ENCODE measurements around the gene MAML3. TPM values are rescaled to one million over a fixed set of nuclear protein-coding genes. Genes with fewer than 3 reads are reported as not detected.
A peak's percentile ranks its signal among the peaks of the same experiment; 100 is the strongest.

The MAML3 gene
- total RNA-seq, 1 donor from 2014 or later = 8.1 TPM

DNA sequence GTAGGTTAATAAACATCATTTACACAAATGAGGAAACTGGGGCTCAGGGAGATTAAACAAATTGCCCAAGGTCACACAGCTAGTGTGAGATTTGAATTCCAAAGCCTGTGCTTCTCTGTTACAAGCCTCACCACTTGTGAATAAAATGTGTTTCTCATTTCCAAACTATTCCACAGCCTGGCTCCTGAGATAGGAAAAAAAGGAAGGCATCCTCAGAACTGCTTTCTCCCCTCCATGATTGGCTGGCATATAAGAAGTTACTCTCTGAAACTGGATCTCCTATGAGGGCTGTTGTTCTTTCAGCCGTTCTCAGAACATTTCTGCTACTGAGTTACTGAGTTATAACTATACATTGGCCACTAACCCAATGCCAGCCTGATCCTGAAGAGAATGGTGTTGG lies 237.9 kb downstream of the MAML3 start:
- Histone ChIP-seq H3K4me3 (ENCODE audit: insufficient read depth, low read depth, low read length) (no peak overlapping the region), H3K27ac (ENCODE audit: low read depth, low read length) (no peak overlapping the region), H4K20me1 (ENCODE audit: insufficient read depth, low read length) (no peaks in the 10 kb centered on the region), H2AFZ (ENCODE audit: low read depth, low read length) (no peak overlapping the region), H3K27me3 (ENCODE audit: insufficient read depth, low read length) (no peaks in the 10 kb centered on the region), H3K36me3 (ENCODE audit: insufficient read depth, low read length) (no peaks in the 10 kb centered on the region), H3K4me1 (ENCODE audit: insufficient read depth, low read length) (peaks cover 25% of the 10 kb centered on the region), H3K9me3 (ENCODE audit: insufficient read depth, low read depth, low read length) (no peaks in the 10 kb centered on the region), H3K4me2 (ENCODE audit: low read length) (no peak overlapping the region), H3K79me2 (ENCODE audit: insufficient read depth, low read length) (no peaks in the 10 kb centered on the region), H3K9ac (ENCODE audit: low read length) (no peak overlapping the region)
- DNase-seq (ENCODE audit: low read depth) (peak; percentile 40), FAIRE-seq (no peak)
- Mint-ChIP-seq H3K4me3 (ENCODE audit: unreplicated experiment) (no peak overlapping the region), H3K4me1 (ENCODE audit: low read depth, unreplicated experiment) (peaks cover 45% of the 10 kb centered on the region), H3K27me3 (ENCODE audit: low read depth, unreplicated experiment) (no peaks in the 10 kb centered on the region), H3K27ac (ENCODE audit: unreplicated experiment) (no peak overlapping the region), H3K36me3 (ENCODE audit: low read depth, unreplicated experiment) (no peaks in the 10 kb centered on the region), H3K9me3 (ENCODE audit: unreplicated experiment) (no peaks in the 10 kb centered on the region)
- TF ChIP-seq CTCF (IDR thresholded peaks at IDR 0.05; ENCODE audit: insufficient read depth, low read depth, low read length) (no peak), EZH2 (IDR thresholded peaks at IDR 0.05; ENCODE audit: insufficient read depth, low read length) (no peak)

- Histone ChIP-seq H3K27ac (ENCODE audit: low read depth, low read length) (no peak overlapping the region), H3K9me3 (ENCODE audit: insufficient read depth, low read depth, low read length) (no peaks in the 10 kb centered on the region), H3K79me2 (ENCODE audit: insufficient read depth, low read length) (no peaks in the 10 kb centered on the region), H3K27me3 (ENCODE audit: insufficient read depth, low read length) (no peaks in the 10 kb centered on the region), H4K20me1 (ENCODE audit: insufficient read depth, low read length) (no peaks in the 10 kb centered on the region), H3K36me3 (ENCODE audit: insufficient read depth, low read length) (no peaks in the 10 kb centered on the region), H3K4me2 (ENCODE audit: low read length) (no peak overlapping the region), H3K4me1 (ENCODE audit: insufficient read depth, low read length) (peaks cover 22% of the 10 kb centered on the region), H3K4me3 (ENCODE audit: insufficient read depth, low read depth, low read length) (no peak overlapping the region), H2AFZ (ENCODE audit: low read depth, low read length) (no peak overlapping the region), H3K9ac (ENCODE audit: low read length) (no peak overlapping the region)
- Mint-ChIP-seq H3K27ac (ENCODE audit: unreplicated experiment) (no peak overlapping the region), H3K9me3 (ENCODE audit: unreplicated experiment) (no peaks in the 10 kb centered on the region), H3K27me3 (ENCODE audit: low read depth, unreplicated experiment) (no peaks in the 10 kb centered on the region), H3K36me3 (ENCODE audit: low read depth, unreplicated experiment) (no peaks in the 10 kb centered on the region), H3K4me1 (ENCODE audit: low read depth, unreplicated experiment) (peaks cover 35% of the 10 kb centered on the region), H3K4me3 (ENCODE audit: unreplicated experiment) (no peak overlapping the region)
- no peak for FAIRE-seq
- TF ChIP-seq CTCF (IDR thresholded peaks at IDR 0.05; ENCODE audit: insufficient read depth, low read depth, low read length) = no peak
- no peak for TF ChIP-seq EZH2 (IDR thresholded peaks at IDR 0.05; ENCODE audit: insufficient read depth, low read length)
- DNase-seq (ENCODE audit: low read depth) = no peak
Measured at GRCh38 chr4:139915037-139915436, 238.9 kb downstream of the MAML3 start.

GRCh38 chr4:139913995-139914598 lies 239.9 kb downstream of the MAML3 start:
- Histone ChIP-seq H3K36me3 (ENCODE audit: insufficient read depth, low read length) (no peaks in the 10 kb centered on the region), H4K20me1 (ENCODE audit: insufficient read depth, low read length) (no peaks in the 10 kb centered on the region), H3K4me1 (ENCODE audit: insufficient read depth, low read length) (peaks cover 13% of the 10 kb centered on the region), H3K9me3 (ENCODE audit: insufficient read depth, low read depth, low read length) (no peaks in the 10 kb centered on the region), H2AFZ (ENCODE audit: low read depth, low read length) (no peak overlapping the region), H3K27me3 (ENCODE audit: insufficient read depth, low read length) (no peaks in the 10 kb centered on the region), H3K27ac (ENCODE audit: low read depth, low read length) (no peak overlapping the region), H3K79me2 (ENCODE audit: insufficient read depth, low read length) (no peaks in the 10 kb centered on the region), H3K4me2 (ENCODE audit: low read length) (peak overlapping the region; percentile 47), H3K4me3 (ENCODE audit: insufficient read depth, low read depth, low read length) (no peak overlapping the region), H3K9ac (ENCODE audit: low read length) (no peak overlapping the region)
- Mint-ChIP-seq H3K27ac (ENCODE audit: unreplicated experiment) (no peak overlapping the region), H3K27me3 (ENCODE audit: low read depth, unreplicated experiment) (no peaks in the 10 kb centered on the region), H3K4me1 (ENCODE audit: low read depth, unreplicated experiment) (peaks cover 30% of the 10 kb centered on the region), H3K9me3 (ENCODE audit: unreplicated experiment) (no peaks in the 10 kb centered on the region), H3K36me3 (ENCODE audit: low read depth, unreplicated experiment) (no peaks in the 10 kb centered on the region), H3K4me3 (ENCODE audit: unreplicated experiment) (no peak overlapping the region)
- TF ChIP-seq CTCF (IDR thresholded peaks at IDR 0.05; ENCODE audit: insufficient read depth, low read depth, low read length) = no peak
- no peak for TF ChIP-seq EZH2 (IDR thresholded peaks at IDR 0.05; ENCODE audit: insufficient read depth, low read length)
- FAIRE-seq (no peak), DNase-seq (ENCODE audit: low read depth) (peak; percentile 78)

All from astrocyte (in vitro differentiated cells and primary cell).